Measurements from ENCODE around the gene GPATCH1.

- TF ChIP-seq CTCF (IDR thresholded peaks at IDR 0.05; ENCODE audit: borderline replicate concordance, extremely low read depth, low read length, poor library complexity, severe bottlenecking) (no peak), EZH2 (IDR thresholded peaks at IDR 0.05; ENCODE audit: borderline replicate concordance, low read depth, low read length, severe bottlenecking) (no peak)
Measured at GRCh38 chr19:33108161-33108560, 27.2 kb downstream of the GPATCH1 start.
